ENCODE data around the gene FOXA1. TPM values are rescaled to one million over a fixed set of nuclear protein-coding genes. Genes with fewer than 3 reads are reported as not detected.

The FOXA1 gene
- total RNA-seq, 1 experiment from 2014 or later = 8.7 TPM

DNA sequence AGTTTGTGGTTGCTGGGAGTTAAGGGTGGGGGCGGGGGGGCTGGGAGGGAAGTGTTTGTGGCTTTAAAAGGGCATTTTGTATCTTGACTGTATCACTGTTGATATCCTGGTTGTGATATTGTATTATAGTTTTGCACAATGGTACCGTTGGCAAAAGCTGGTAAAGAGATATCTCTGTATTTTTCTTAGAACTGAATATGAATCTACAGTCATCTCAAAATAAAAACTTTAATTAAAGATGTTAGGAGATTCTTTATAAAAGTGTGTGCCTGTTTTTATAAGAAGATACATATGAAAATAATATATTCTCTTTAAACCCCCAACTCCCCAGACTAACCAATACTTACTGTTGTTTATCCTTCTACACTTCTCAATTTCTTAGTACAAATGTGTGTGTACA lies 43.5 kb upstream of the FOXA1 start:
- ATAC-seq (no peak), DNase-seq (ENCODE audit: low read depth, low spot score) (no peak)
- no peaks in the 10 kb centered on the region for H3K9me3 ChIP-seq (ENCODE audit: control insufficient read depth, insufficient read depth, low read depth, low read length)
- H3K27ac ChIP-seq (ENCODE audit: low read length) = no peak overlapping the region
- H3K4me3 ChIP-seq (ENCODE audit: low read depth in 2 of 2, low read length in 2 of 2) = no peak overlapping the region
- CTCF ChIA-PET = no interaction called here
- H3K36me3 ChIP-seq (ENCODE audit: control insufficient read depth, insufficient read depth, low read length) = no peaks in the 10 kb centered on the region
- POLR2A ChIA-PET = no interaction called here
- TF ChIP-seq, protein P1, sequence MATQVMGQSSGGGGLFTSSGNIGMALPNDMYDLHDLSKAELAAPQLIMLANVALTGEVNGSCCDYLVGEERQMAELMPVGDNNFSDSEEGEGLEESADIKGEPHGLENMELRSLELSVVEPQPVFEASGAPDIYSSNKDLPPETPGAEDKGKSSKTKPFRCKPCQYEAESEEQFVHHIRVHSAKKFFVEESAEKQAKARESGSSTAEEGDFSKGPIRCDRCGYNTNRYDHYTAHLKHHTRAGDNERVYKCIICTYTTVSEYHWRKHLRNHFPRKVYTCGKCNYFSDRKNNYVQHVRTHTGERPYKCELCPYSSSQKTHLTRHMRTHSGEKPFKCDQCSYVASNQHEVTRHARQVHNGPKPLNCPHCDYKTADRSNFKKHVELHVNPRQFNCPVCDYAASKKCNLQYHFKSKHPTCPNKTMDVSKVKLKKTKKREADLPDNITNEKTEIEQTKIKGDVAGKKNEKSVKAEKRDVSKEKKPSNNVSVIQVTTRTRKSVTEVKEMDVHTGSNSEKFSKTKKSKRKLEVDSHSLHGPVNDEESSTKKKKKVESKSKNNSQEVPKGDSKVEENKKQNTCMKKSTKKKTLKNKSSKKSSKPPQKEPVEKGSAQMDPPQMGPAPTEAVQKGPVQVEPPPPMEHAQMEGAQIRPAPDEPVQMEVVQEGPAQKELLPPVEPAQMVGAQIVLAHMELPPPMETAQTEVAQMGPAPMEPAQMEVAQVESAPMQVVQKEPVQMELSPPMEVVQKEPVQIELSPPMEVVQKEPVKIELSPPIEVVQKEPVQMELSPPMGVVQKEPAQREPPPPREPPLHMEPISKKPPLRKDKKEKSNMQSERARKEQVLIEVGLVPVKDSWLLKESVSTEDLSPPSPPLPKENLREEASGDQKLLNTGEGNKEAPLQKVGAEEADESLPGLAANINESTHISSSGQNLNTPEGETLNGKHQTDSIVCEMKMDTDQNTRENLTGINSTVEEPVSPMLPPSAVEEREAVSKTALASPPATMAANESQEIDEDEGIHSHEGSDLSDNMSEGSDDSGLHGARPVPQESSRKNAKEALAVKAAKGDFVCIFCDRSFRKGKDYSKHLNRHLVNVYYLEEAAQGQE (IDR thresholded peaks at IDR 0.05; ENCODE audit: insufficient read depth in 1 of 2, low read depth in 2 of 2, low read length in 1 of 2) = no peak
- TF ChIP-seq TCF7L2 (IDR thresholded peaks at IDR 0.05; ENCODE audit: low read depth, low read length) (no peak), POLR2AphosphoS5 (IDR thresholded peaks at IDR 0.05; ENCODE audit: low read depth, low read length) (no peak), CTCF (IDR thresholded peaks at IDR 0.05) (no peak), SIN3A (IDR thresholded peaks at IDR 0.05; ENCODE audit: borderline replicate concordance, insufficient read depth, low read depth, low read length) (no peak)
- no peaks in the 10 kb centered on the region for H3K27me3 ChIP-seq (ENCODE audit: control insufficient read depth, insufficient read depth, low read length)
- intact Hi-C loops (cut with micrococcal nuclease; ENCODE audit: unreplicated experiment) = no loop called here
- BruUV-seq (replicated peaks) = no TSS peak
- no peaks in the 10 kb centered on the region for H3K4me1 ChIP-seq (ENCODE audit: control insufficient read depth, insufficient read depth, low read length)
- in situ Hi-C loops (cut with HindIII; ENCODE audit: low pct_unique_long_range_greater_than_20kb, low sequenced_read_pairs) = no loop called here

DNA sequence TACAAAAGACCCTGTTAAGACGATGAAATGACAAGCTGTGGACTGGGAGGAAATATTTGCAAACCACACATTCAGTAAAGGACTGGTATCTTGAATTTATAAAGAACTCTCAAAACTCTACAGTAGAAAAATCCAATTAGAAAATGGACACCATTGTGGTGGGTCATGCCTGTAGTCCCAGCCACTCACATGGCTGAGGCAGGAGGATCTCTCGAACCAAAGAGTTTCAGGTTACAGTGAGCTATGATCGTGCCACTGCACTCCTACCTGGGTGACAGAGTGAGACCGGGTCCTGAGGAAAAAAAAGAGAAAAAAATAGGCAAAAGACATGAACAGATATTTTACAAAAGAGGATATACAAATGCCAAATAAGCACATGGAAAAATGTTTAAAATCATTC lies 42.3 kb upstream of the FOXA1 start:
- POLR2A ChIA-PET = no interaction called here
- ATAC-seq (no peak), DNase-seq (ENCODE audit: low read depth, low spot score) (no peak)
- in situ Hi-C loops (cut with HindIII; ENCODE audit: low pct_unique_long_range_greater_than_20kb, low sequenced_read_pairs) = no loop called here
- TF ChIP-seq TCF7L2 (IDR thresholded peaks at IDR 0.05; ENCODE audit: low read depth, low read length) (no peak), SIN3A (IDR thresholded peaks at IDR 0.05; ENCODE audit: borderline replicate concordance, insufficient read depth, low read depth, low read length) (no peak), CTCF (IDR thresholded peaks at IDR 0.05) (no peak), POLR2AphosphoS5 (IDR thresholded peaks at IDR 0.05; ENCODE audit: low read depth, low read length) (no peak)
- TF ChIP-seq, protein P1 (IDR thresholded peaks at IDR 0.05; ENCODE audit: insufficient read depth in 1 of 2, low read depth in 2 of 2, low read length in 1 of 2) = no peak
- no TSS peak for BruUV-seq (replicated peaks)
- no peaks in the 10 kb centered on the region for H3K36me3 ChIP-seq (ENCODE audit: control insufficient read depth, insufficient read depth, low read length)
- intact Hi-C loops (cut with micrococcal nuclease; ENCODE audit: unreplicated experiment) = no loop called here
- no peaks in the 10 kb centered on the region for H3K4me1 ChIP-seq (ENCODE audit: control insufficient read depth, insufficient read depth, low read length)
- H3K27ac ChIP-seq (ENCODE audit: low read length) = no peak overlapping the region
- no peak overlapping the region for H3K4me3 ChIP-seq (ENCODE audit: low read depth in 2 of 2, low read length in 2 of 2)
- CTCF ChIA-PET = no interaction called here
- no peaks in the 10 kb centered on the region for H3K9me3 ChIP-seq (ENCODE audit: control insufficient read depth, insufficient read depth, low read depth, low read length)
- H3K27me3 ChIP-seq (ENCODE audit: control insufficient read depth, insufficient read depth, low read length) = no peaks in the 10 kb centered on the region
